ENCODE results near the gene RELA. TPM values are rescaled to one million over a fixed set of nuclear protein-coding genes. Genes with fewer than 3 reads are reported as not detected.

Gene RELA
- total and polyA plus RNA-seq, 10 of the 15 experiments (the other 5 are each of a cell fraction or from before 2014, with no cell fraction given): 5.1 to 56.4 (median 34.2) TPM

GRCh38 chr11:65640483-65641296 lies 22.0 kb downstream of the RELA start (continued):
- TF ChIP-seq PRDM15 (CRISPR knock-in tag; IDR thresholded peaks at IDR 0.05): no peak
- TF ChIP-seq RELA (IDR thresholded peaks at IDR 0.05; ENCODE audit: borderline replicate concordance, partially characterized antibody): no peak
- TF ChIP-seq TARDBP (IDR thresholded peaks at IDR 0.05; ENCODE audit: borderline replicate concordance): 0 out of 2 replicates have a peak, but pooled peaks have one; percentile 21
- no peak for TF ChIP-seq MTA3 (IDR thresholded peaks at IDR 0.05; ENCODE audit: borderline replicate concordance, low read length)
- TF ChIP-seq IRF5 (IDR thresholded peaks at IDR 0.05; ENCODE audit: borderline replicate concordance): no peak
- no peak for TF ChIP-seq NFIC (IDR thresholded peaks at IDR 0.05; ENCODE audit: low read depth, low read length)
- TF ChIP-seq FOXM1 (IDR thresholded peaks at IDR 0.05; ENCODE audit: low read depth, low read length): no peak
- TF ChIP-seq SIX5 (IDR thresholded peaks at IDR 0.05; ENCODE audit: low read depth, low read length, severe bottlenecking): no peak
- no peak for TF ChIP-seq CUX1 (IDR thresholded peaks at IDR 0.05; ENCODE audit: insufficient replicate concordance, low read depth, low read length)
